Measurements from ENCODE around the gene PRPF6. TPM values are rescaled to one million over a fixed set of nuclear protein-coding genes. Genes with fewer than 3 reads are reported as not detected.

The PRPF6 gene
- total and polyA plus RNA-seq, 2 of the 13 experiments (the other 11 are each of a cell fraction or from before 2014, with no cell fraction given) = 63.7 to 101 TPM

- TF ChIP-seq ZNF280B (CRISPR knock-in tag; IDR thresholded peaks at IDR 0.05; ENCODE audit: borderline replicate concordance) (no peak), KDM5B (CRISPR knock-in tag; IDR thresholded peaks at IDR 0.05; ENCODE audit: borderline replicate concordance) (peak; percentile 52; the same call in 1 of the 2 replicates), FOXK2 (IDR thresholded peaks at IDR 0.05) (no peak), ZNF570 (CRISPR knock-in tag; IDR thresholded peaks at IDR 0.05; ENCODE audit: borderline replicate concordance) (no peak), SKI (IDR thresholded peaks at IDR 0.05; ENCODE audit: partially characterized antibody) (no peak), ZNF251 (CRISPR knock-in tag; IDR thresholded peaks at IDR 0.05) (no peak), NR2F6 (IDR thresholded peaks at IDR 0.05) (peak; percentile 65; the same call in 1 of the 2 replicates), NR2F6 (CRISPR knock-in tag; IDR thresholded peaks at IDR 0.05) (peak; percentile 58), FOXM1 (CRISPR knock-in tag; IDR thresholded peaks at IDR 0.05) (no peak), TEAD3 (CRISPR knock-in tag; optimal IDR thresholded peaks at IDR 0.05; ENCODE audit: borderline replicate concordance) (peak; percentile 32), ZBTB8A (CRISPR knock-in tag; IDR thresholded peaks at IDR 0.05; ENCODE audit: borderline replicate concordance, low read depth) (no peak), SKIL (CRISPR knock-in tag; IDR thresholded peaks at IDR 0.05; ENCODE audit: borderline replicate concordance) (no peak), AHR (CRISPR knock-in tag; IDR thresholded peaks at IDR 0.05) (no peak; the same call in 1 of the 2 replicates), ZNF432 (CRISPR knock-in tag; IDR thresholded peaks at IDR 0.05; ENCODE audit: borderline replicate concordance) (no peak), DNMT1 (CRISPR knock-in tag; IDR thresholded peaks at IDR 0.05) (no peak), ZNF839 (CRISPR knock-in tag; IDR thresholded peaks at IDR 0.05; ENCODE audit: borderline replicate concordance) (no peak), TCF7 (IDR thresholded peaks at IDR 0.05; ENCODE audit: low read depth) (no peak), PRPF4 (IDR thresholded peaks at IDR 0.05; ENCODE audit: low read depth, low read length, poor library complexity, severe bottlenecking) (no peak), ZNF30 (CRISPR knock-in tag; IDR thresholded peaks at IDR 0.05) (no peak), ATF1 (CRISPR knock-in tag; IDR thresholded peaks at IDR 0.05) (no peak), ARID2 (CRISPR knock-in tag; IDR thresholded peaks at IDR 0.05; ENCODE audit: borderline replicate concordance) (no peak), ZNF317 (CRISPR knock-in tag; IDR thresholded peaks at IDR 0.05) (peak; percentile 57), CTCF (CRISPR knock-in tag; IDR thresholded peaks at IDR 0.05) (0 out of 2 replicates have a peak, but pooled peaks have one; percentile 32), ZBTB33 (CRISPR knock-in tag; IDR thresholded peaks at IDR 0.05) (0 out of 2 replicates have a peak, but pooled peaks have one; percentile 1)
Measured at GRCh38 chr20:64040231-64041039, 59.5 kb downstream of the PRPF6 start (continued).

All from HepG2 (cell line).